HepG2 (cell line): Measurements from ENCODE around the gene CFL1. TPM values are rescaled to one million over a fixed set of nuclear protein-coding genes. Genes with fewer than 3 reads are reported as not detected.

Source experiments
- ATAC-seq: fragments of 200-7000 bp; cut with Tn5 transposase; 3 replicates; pipeline ENCODE4 v1.9.1; 2020; ENCODE audit warnings: mild to moderate bottlenecking, moderate library complexity
- BruUV-seq: library from RNA; stranded (reverse); fragments of 400-500 nt; replicated peaks from 2 replicates; lab custom pipeline; 2021; lab: Mats Ljungman, UMichigan
- CTCF ChIA-PET: fragments of 300-600 bp; formaldehyde crosslinking; extraction: SDS; loops from one replicate; lab custom pipeline; 2021; ENCODE audit warnings: low total read pairs, inconsistent platforms, low intra/inter-chr PET ratio; lab: Yijun Ruan, JAX
- POLR2A ChIA-PET: fragments of 350-600 bp; sonication (Branson Sonifier 250); formaldehyde crosslinking; loops from one replicate; lab custom pipeline; 2020; ENCODE audit warnings: antibody characterized with exemption, inconsistent platforms; lab: Yijun Ruan, JAX
- DNase-seq: peaks from one replicate; pipeline ENCODE4 v3.0.0-alpha.2; 2015; ENCODE audit warnings: low spot score
- FAIRE-seq: peaks from 3 replicates; lab custom pipeline; 2011; peaks lifted over from hg19 to GRCh38; lab: Jason Lieb, UNC
- H2AFZ ChIP-seq: one replicate; pipeline ENCODE4 v1.6.1; 2011; ENCODE audit warnings: low read length, inconsistent platforms
- H3K27ac ChIP-seq: fragments of 300-600 bp; 3 replicates; pipeline ENCODE4 v1.8.0; 2011; ENCODE audit warnings: mixed run types, mild to moderate bottlenecking, mixed read lengths, low read length, inconsistent platforms; ENCODE audit not compliant: insufficient read depth; ENCODE audit errors: extremely low read length
- H3K27me3 ChIP-seq, 2 experiments: fragments of 200-600 bp in 1 of 2; 2 replicates in 1 of 2; 3 replicates in 1 of 2; pipeline versions ENCODE4 v1.6.0 to v1.8.0; 2011; ENCODE audit warnings: low read length in 2 of 2, mild to moderate bottlenecking in 2 of 2, moderate library complexity in 2 of 2, inconsistent platforms in 1 of 2; ENCODE audit not compliant: insufficient read depth in 2 of 2, control insufficient read depth in 1 of 2
- H3K36me3 ChIP-seq, 2 experiments: fragments of 200-600 bp in 1 of 2; replicated peaks in 1 of 2; 2 replicates in 1 of 2; 3 replicates in 1 of 2; pipeline versions ENCODE4 v1.5.1 to v1.8.0; 2011; ENCODE audit warnings: low read length in 2 of 2, inconsistent platforms in 1 of 2; ENCODE audit not compliant: insufficient read depth in 2 of 2, control insufficient read depth in 1 of 2
- H3K4me1 ChIP-seq: 2 replicates; pipeline ENCODE4 v1.5.1; 2012; ENCODE audit warnings: low read length, inconsistent platforms; ENCODE audit not compliant: insufficient read depth
- H3K4me2 ChIP-seq: 2 replicates; pipeline ENCODE4 v1.6.0; 2011; ENCODE audit warnings: low read depth, low read length, inconsistent platforms
- H3K4me3 ChIP-seq, 3 experiments: fragments of 200-600 bp in 1 of 3; sonication (generic), shearing (Covaris generic) in 1 of 3; replicated peaks in 1 of 3; 2 replicates each; pipeline ENCODE4 v1.5.1; 2011 to 2016; ENCODE audit warnings: low read length in 3 of 3, inconsistent platforms in 2 of 3, low read depth in 2 of 3, mild to moderate bottlenecking in 2 of 3, control low read depth in 1 of 3, mixed read lengths in 1 of 3; ENCODE audit not compliant: insufficient read depth in 1 of 3
- H3K79me2 ChIP-seq: one replicate; pipeline ENCODE4 v1.6.1; 2011; ENCODE audit warnings: low read length, inconsistent platforms; ENCODE audit not compliant: insufficient read depth
- H3K9ac ChIP-seq: 2 replicates; pipeline ENCODE4 v1.6.0; 2011; ENCODE audit warnings: mild to moderate bottlenecking, low read depth, low read length, inconsistent platforms; ENCODE audit not compliant: insufficient read depth
- H3K9me3 ChIP-seq: 2 replicates; pipeline ENCODE4 v1.5.1; 2012; ENCODE audit warnings: mild to moderate bottlenecking, low read length
- H4K20me1 ChIP-seq: 2 replicates; pipeline ENCODE4 v1.6.0; 2011; ENCODE audit warnings: inconsistent platforms, mild to moderate bottlenecking, low read length, moderate library complexity; ENCODE audit not compliant: insufficient read depth
- AHR ChIP-seq: IDR thresholded peaks from 2 replicates; pipeline ENCODE4 v1.6.1; 2018; ENCODE audit warnings: missing genetic modification reagents, missing compliant biosample characterization
- BHLHE40 ChIP-seq: IDR thresholded peaks from 2 replicates; pipeline ENCODE4 v1.6.1; 2011; ENCODE audit warnings: low read length, improper control_type of control experiment
- BRD4 ChIP-seq: sonication (generic); formaldehyde crosslinking; IDR thresholded peaks from 2 replicates; pipeline ENCODE4 v1.4.0; 2020; ENCODE audit warnings: missing genetic modification reagents
- BRF2 ChIP-seq: sonication (generic); formaldehyde crosslinking; IDR thresholded peaks from 2 replicates; pipeline ENCODE4 v1.8.1; 2022; ENCODE audit warnings: mild to moderate bottlenecking, missing genetic modification reagents
- FOSL2 ChIP-seq: sonication (generic); formaldehyde crosslinking; IDR thresholded peaks from 2 replicates; pipeline ENCODE4 v1.4.0; 2020; ENCODE audit warnings: missing genetic modification reagents
- JDP2 ChIP-seq: sonication (generic); formaldehyde crosslinking; IDR thresholded peaks from 2 replicates; pipeline ENCODE4 v1.8.1; 2022; ENCODE audit warnings: missing genetic modification reagents, borderline replicate concordance
- NPAS2 ChIP-seq: sonication (generic); formaldehyde crosslinking; IDR thresholded peaks from 2 replicates; pipeline ENCODE4 v1.8.0; 2022; ENCODE audit warnings: mild to moderate bottlenecking, missing genetic modification reagents, borderline replicate concordance
- PHF20 ChIP-seq: sonication (generic); formaldehyde crosslinking; IDR thresholded peaks from 2 replicates; pipeline ENCODE4 v1.5.0; 2020; ENCODE audit warnings: mild to moderate bottlenecking, missing genetic modification reagents
- PLRG1 ChIP-seq: fragments of 450-650 bp; conservative IDR thresholded peaks from 2 replicates; pipeline ENCODE4 v1.6.1; 2016
- ZFP36L1 ChIP-seq: sonication (generic); formaldehyde crosslinking; IDR thresholded peaks from 2 replicates; pipeline ENCODE4 v1.8.0; 2022; ENCODE audit warnings: mild to moderate bottlenecking, missing genetic modification reagents, moderate library complexity
- ZNF143 ChIP-seq: sonication (generic); formaldehyde crosslinking; IDR thresholded peaks from 2 replicates; pipeline ENCODE4 v1.4.0; 2020; ENCODE audit warnings: missing genetic modification reagents
- ZNF282 ChIP-seq: fragments of 450-650 bp; IDR thresholded peaks from 2 replicates; pipeline ENCODE4 v1.6.1; 2018; ENCODE audit not compliant: partially characterized antibody
- ZNF513 ChIP-seq: sonication (generic); formaldehyde crosslinking; conservative IDR thresholded peaks from 2 replicates; pipeline ENCODE4 v1.5.0; 2020; ENCODE audit warnings: missing genetic modification reagents
- ZNF660 ChIP-seq: sonication (generic); formaldehyde crosslinking; IDR thresholded peaks from 2 replicates; pipeline ENCODE4 v1.5.1; 2020; ENCODE audit warnings: mild to moderate bottlenecking, low read depth, missing genetic modification reagents, borderline replicate concordance
- ZNF761 ChIP-seq: sonication (generic); formaldehyde crosslinking; conservative IDR thresholded peaks from 2 replicates; pipeline ENCODE4 v1.4.0; 2020; ENCODE audit warnings: mild to moderate bottlenecking, missing genetic modification reagents
- WGBS: methylation state at CpG from one replicate; pipeline ENCODE4 v1.1.6; 2017; ENCODE audit warnings: low lambda C conversion rate; 5-methylcytosine and 5-hydroxymethylcytosine counted together
- in situ Hi-C: cut with HindIII; loops from 2 replicates; pipeline ENCODE4 v1.10.0; 2017; ENCODE audit warnings: low pct_unique_long_range_greater_than_20kb; ENCODE audit not compliant: extremely low pct_ligation_motif_present
- intact Hi-C: fragments of 100-400 bp; cut with micrococcal nuclease; formaldehyde crosslinking; loops from one replicate; pipeline ENCODE4 v1.10.0; 2022; ENCODE audit not compliant: unreplicated experiment
- polyA plus RNA-seq, 8 experiments: library from polyadenylated mRNA; depleted of rRNA in 3 of 8; stranded (reverse) in 7 of 8; unstranded in 1 of 8; fragments of >200 nt; fragmentation: Illumina TruSeq in 4 of 8; extraction: Trizol in 4 of 8; gene quantifications; 2 replicates each; pipeline versions ENCODE4 v1.2.1 to v1.2.3, GENCODE V29; 2011 to 2016; ENCODE audit warnings: low read depth in 4 of 8, missing spikeins in 1 of 8, mixed read lengths in 1 of 8; ENCODE audit not compliant: insufficient read depth in 1 of 8
- total RNA-seq, 5 experiments: library from RNA; depleted of rRNA; stranded (reverse); fragments of >200 nt; fragmentation: Illumina TruSeq; extraction: Trizol; gene quantifications; 2 replicates each; pipeline ENCODE4 v1.2.3, GENCODE V29; 2016; ENCODE audit warnings: low read depth in 1 of 5

The CFL1 gene
- total and polyA plus RNA-seq, 2 of the 13 experiments (the other 11 are each of a cell fraction or from before 2014, with no cell fraction given): 379 to 383 TPM

- CTCF ChIA-PET: no interaction called here
- H3K9ac ChIP-seq: no peak overlapping the region
- WGBS: 98% methylated on average over 5 of the region's 9 CpGs
Measured at GRCh38 chr11:65865550-65866172, 7.7 kb upstream of the CFL1 start.

More at GRCh38 chr11:65865550-65866172, 7.7 kb upstream of the CFL1 start:
- no peak for DNase-seq
- in situ Hi-C loops: no loop called here
- no peak for TF ChIP-seq BHLHE40
- no peak for TF ChIP-seq BRF2 (CRISPR knock-in tag)
- no peak for TF ChIP-seq ZNF660 (CRISPR knock-in tag)
- TF ChIP-seq ZNF282: no peak
- no peak for TF ChIP-seq PLRG1
- no peak for TF ChIP-seq ZNF143 (CRISPR knock-in tag)
- no peak for TF ChIP-seq BRD4 (CRISPR knock-in tag)
- no peak for TF ChIP-seq NPAS2
- no peak for TF ChIP-seq AHR (CRISPR knock-in tag)
- no peak for TF ChIP-seq JDP2
- TF ChIP-seq ZNF761 (CRISPR knock-in tag): no peak
- no peak for TF ChIP-seq ZFP36L1 (CRISPR knock-in tag)
- no peak for TF ChIP-seq FOSL2 (CRISPR knock-in tag)
- TF ChIP-seq ZNF513 (CRISPR knock-in tag): no peak
- no peak for TF ChIP-seq PHF20 (CRISPR knock-in tag)
- TF ChIP-seq, all 625 proteins: peak for 0
- Histone ChIP-seq H3K79me2 (peaks cover 10% of the 10 kb centered on the region), H3K36me3 (peaks cover 14 to 51% of the 10 kb centered on the region in 2 experiments; a peak in 4 of 5 replicates), H3K9me3 (no peaks in the 10 kb centered on the region), H3K27ac (no peak overlapping the region), H3K4me1 (peaks cover 22% of the 10 kb centered on the region), H4K20me1 (no peaks in the 10 kb centered on the region), H3K4me3 (no peak overlapping the region), H3K27me3 (no peaks in the 10 kb centered on the region), H2AFZ (no peak overlapping the region), H3K4me2 (no peak overlapping the region)
- no peak for ATAC-seq
- POLR2A ChIA-PET: interaction anchor here (1.2 kb wide), 1 partner anchor 25 kb away, joined by 3 read pairs; the partner anchor contains the start of gene CCDC85B
- no peak for FAIRE-seq
- BruUV-seq: no TSS peak
- intact Hi-C loops: no loop called here
